GM10248 (cell line): ENCODE measurements around the gene WEE2.

Experiments
- CTCF ChIA-PET: fragments of 300-600 bp; sonication (Branson Sonifier 250); formaldehyde crosslinking; extraction: SDS; loops from one replicate; lab custom pipeline; 2021; ENCODE audit warnings: antibody characterized with exemption; lab: Yijun Ruan, JAX
- POLR2A ChIA-PET: fragments of 350-650 bp; sonication (Branson Sonifier 250); formaldehyde crosslinking; extraction: SDS; loops from one replicate; lab custom pipeline; 2020; ENCODE audit warnings: antibody characterized with exemption; lab: Yijun Ruan, JAX
- DNase-seq: peaks from one replicate; pipeline ENCODE4 v3.0.0; 2012; ENCODE audit errors: extremely low spot score
- CTCF ChIP-seq: IDR thresholded peaks from 2 replicates; pipeline ENCODE4 v1.5.1; 2012; ENCODE audit warnings: mild to moderate bottlenecking, low read depth; ENCODE audit errors: extremely low read depth, missing control alignments, control extremely low read depth

Gene WEE2

DNA sequence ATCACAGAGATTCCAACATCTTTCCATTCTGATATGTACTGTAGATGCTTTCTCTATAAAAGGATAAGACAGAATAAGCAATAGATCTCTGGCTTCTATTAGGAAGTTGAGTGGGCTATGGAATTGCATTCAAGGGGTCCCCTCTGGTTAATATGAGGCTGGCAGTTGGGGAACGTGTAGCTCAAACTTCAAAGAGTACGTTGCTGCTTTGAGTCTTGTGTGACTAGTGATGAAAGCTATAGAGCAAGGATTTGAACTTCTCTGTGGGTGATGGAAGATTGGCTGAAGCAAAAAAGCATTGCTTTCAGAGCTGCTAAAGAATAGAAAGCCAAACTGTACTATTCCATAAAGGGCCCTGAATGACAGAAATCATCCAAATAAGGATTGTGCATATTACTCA, 6.4 kb downstream of the WEE2 start:
- ChIA-PET CTCF (interaction anchor here (1.3 to 2.7 kb wide), 8 partner anchors 8 to 73 kb away, joined by 3 to 10 read pairs (median 7); partner anchors contain the start of gene SSBP1), POLR2A (no interaction called here)
- no peak for TF ChIP-seq CTCF
- no peak for DNase-seq

- ChIA-PET CTCF (interaction anchor here (1.3 to 2.7 kb wide), 6 partner anchors 12 to 73 kb away, joined by 3 to 10 read pairs (median 6); partner anchors contain the start of gene SSBP1), POLR2A (no interaction called here)
- DNase-seq, result no peak
- TF ChIP-seq CTCF, result no peak
Measured at GRCh38 chr7:141715018-141715417, 6.9 kb downstream of the WEE2 start.

DNA sequence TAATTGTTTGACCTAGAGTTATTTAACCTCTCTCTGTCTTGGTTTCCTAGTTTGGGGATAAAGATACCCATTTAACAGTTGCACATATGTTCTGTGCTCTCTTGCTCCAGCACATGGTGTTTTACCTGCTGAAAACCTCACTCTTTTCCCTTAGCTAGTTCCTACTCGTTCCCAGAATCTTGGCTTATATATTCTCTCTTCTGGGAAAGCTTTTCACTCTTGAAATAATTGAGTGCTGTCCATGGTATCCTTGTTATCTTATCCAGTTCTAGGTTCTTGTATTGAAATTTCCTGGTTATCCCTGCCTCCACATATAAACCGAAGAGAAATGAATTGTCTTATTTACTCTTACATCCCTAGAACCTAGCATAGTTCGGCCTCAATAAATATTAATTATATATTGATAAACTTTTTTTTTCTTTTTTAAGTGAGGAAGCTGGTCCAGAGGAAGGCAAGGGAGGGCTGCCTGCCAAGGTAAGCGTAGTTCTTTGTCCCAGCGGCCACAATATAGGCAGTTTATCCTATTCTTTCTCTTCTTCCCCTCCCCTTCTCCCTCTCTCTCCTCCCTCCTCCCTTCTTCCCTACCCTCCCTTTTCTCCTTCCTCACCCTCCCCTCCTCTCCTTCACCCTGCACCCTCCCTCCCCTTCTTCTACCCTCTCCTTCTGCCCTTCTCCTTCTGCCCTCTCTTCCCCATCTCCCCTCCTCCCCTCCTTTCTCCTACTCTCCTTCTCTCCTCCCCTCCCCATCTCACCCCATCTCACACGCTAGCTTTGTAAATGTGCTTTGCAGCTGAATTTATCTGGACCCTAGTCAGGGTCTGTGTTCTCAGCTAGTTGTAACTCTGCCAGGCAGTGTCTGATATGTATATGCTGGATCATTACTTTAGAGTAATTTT, 7.9 kb downstream of the WEE2 start:
- POLR2A ChIA-PET, result no interaction called here
- CTCF ChIA-PET, result interaction anchor here (0.9 to 2.7 kb wide), 6 partner anchors 12 to 70 kb away, joined by 3 to 9 read pairs (median 4); no protein-coding TSS in a partner anchor
- DNase-seq, result no peak
- TF ChIP-seq CTCF, result no peak

DNA sequence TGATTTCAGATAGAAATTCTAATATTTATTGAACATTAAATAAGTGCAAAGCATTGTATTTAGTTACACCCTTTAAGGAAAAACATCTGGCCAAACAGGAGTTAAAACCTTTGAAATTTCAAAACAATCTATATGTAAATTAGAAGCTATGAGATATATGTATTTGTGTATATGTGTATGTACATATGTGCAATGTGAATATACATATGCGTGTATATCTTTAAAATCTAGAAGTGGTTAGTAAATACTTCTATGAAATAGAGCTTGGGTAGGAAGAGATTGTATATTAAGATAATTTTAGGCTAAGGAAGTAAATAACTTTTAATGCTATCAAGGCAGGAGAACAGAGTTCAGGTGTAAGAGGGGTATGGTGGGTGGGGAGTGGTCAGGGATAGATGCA, 9.3 kb downstream of the WEE2 start:
- ChIA-PET CTCF (interaction anchor here (1.0 to 1.2 kb wide), 2 partner anchors 9 to 13 kb away, joined by 3 to 5 read pairs; partner anchors contain the start of gene WEE2), POLR2A (no interaction called here)
- no peak for TF ChIP-seq CTCF
- no peak for DNase-seq

DNA sequence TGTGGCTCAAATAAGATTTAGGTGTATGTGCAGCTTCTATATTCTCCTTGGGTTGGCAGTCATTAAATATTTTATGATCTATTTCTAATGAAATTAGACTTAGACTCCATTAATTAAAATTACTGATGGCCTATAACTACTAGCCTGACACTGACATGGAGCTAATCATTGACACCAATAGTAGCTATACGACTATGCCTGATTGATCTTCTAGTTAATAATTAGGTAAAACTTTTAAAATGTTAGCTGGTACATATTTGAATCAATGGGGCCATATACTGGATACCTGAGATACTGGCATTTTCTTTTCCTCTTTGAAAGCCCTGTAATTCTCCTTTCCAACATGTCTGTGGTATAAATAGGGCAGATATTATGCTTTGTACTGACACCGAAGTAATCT, 14.4 kb downstream of the WEE2 start:
- DNase-seq, result no peak
- ChIA-PET POLR2A (no interaction called here), CTCF (interaction anchor here (0.8 to 3.3 kb wide), 6 partner anchors 9 to 68 kb away, joined by 4 to 12 read pairs (median 7); partner anchors contain the start of genes DENND11 and SSBP1)
- no peak for TF ChIP-seq CTCF

GRCh38 chr7:141729020-141729419, 20.9 kb downstream of the WEE2 start:
- CTCF ChIA-PET, result interaction anchor here (1.0 to 2.7 kb wide), 6 partner anchors 8 to 57 kb away, joined by 3 to 12 read pairs (median 6); partner anchors contain the start of genes DENND11 and WEE2
- POLR2A ChIA-PET, result no interaction called here
- DNase-seq, result no peak
- TF ChIP-seq CTCF, result no peak
